SU-DHL-6 (cell line): Measurements from ENCODE around the gene LRIT1.

Experiments used
- H2AFZ ChIP-seq: fragments of 200-600 bp; sonication (generic); 2 replicates; pipeline ENCODE4 v1.6.1; 2014; ENCODE audit warnings: low read depth, mild to moderate bottlenecking, moderate library complexity, mixed read lengths, antibody characterized with exemption, low read length; ENCODE audit not compliant: severe bottlenecking
- H3F3A ChIP-seq: fragments of 200-600 bp; shearing (Covaris generic); 2 replicates; pipeline ENCODE4 v1.6.0; 2016; ENCODE audit warnings: antibody characterized with exemption, mild to moderate bottlenecking; ENCODE audit not compliant: insufficient read depth
- H3K27ac ChIP-seq: fragments of 200-600 bp; sonication (generic); 2 replicates; pipeline ENCODE4 v1.5.1; 2016; ENCODE audit warnings: low read depth, mild to moderate bottlenecking, low read length, moderate library complexity, mixed read lengths
- H3K27me3 ChIP-seq: fragments of 200-600 bp; sonication (generic), shearing (Covaris generic); 2 replicates; pipeline ENCODE4 v1.6.0; 2014; ENCODE audit warnings: mild to moderate bottlenecking, low read length
- H3K36me3 ChIP-seq: fragments of 200-600 bp; sonication (generic); 2 replicates; pipeline ENCODE4 v1.6.1; 2014; ENCODE audit warnings: mild to moderate bottlenecking, low read length, mixed read lengths
- H3K4me2 ChIP-seq: fragments of 300-600, 200-600 bp; shearing (Covaris generic), sonication (generic); 2 replicates; pipeline ENCODE4 v1.6.0; 2014; ENCODE audit warnings: low read length, low read depth, mild to moderate bottlenecking; ENCODE audit not compliant: poor library complexity, severe bottlenecking
- H3K4me3 ChIP-seq: fragments of 200-600 bp; sonication (generic); 2 replicates; pipeline ENCODE4 v1.5.1; 2014; ENCODE audit warnings: antibody characterized with exemption, low read length, mild to moderate bottlenecking, mixed read lengths; ENCODE audit not compliant: insufficient read depth, poor library complexity, severe bottlenecking
- H3K79me2 ChIP-seq: fragments of 200-600 bp; sonication (generic); 2 replicates; pipeline ENCODE4 v1.6.1; 2014; ENCODE audit warnings: mild to moderate bottlenecking, low read length, moderate library complexity; ENCODE audit not compliant: insufficient read depth
- H3K9ac ChIP-seq: fragments of 200-600 bp; sonication (generic); 2 replicates; pipeline ENCODE4 v1.7.0; 2014; ENCODE audit warnings: mild to moderate bottlenecking, low read length
- H3K9me2 ChIP-seq: fragments of 200-600 bp; sonication (generic); replicated peaks from 2 replicates; pipeline ENCODE4 v1.6.1; 2014; ENCODE audit warnings: low read length; ENCODE audit not compliant: insufficient read depth
- H3K9me3 ChIP-seq: fragments of 200-600 bp; sonication (generic); 2 replicates; pipeline ENCODE4 v1.6.1; 2014; ENCODE audit warnings: low read length, mixed read lengths; ENCODE audit not compliant: insufficient read depth
- H4K20me1 ChIP-seq: fragments of 200-600 bp; sonication (generic); 2 replicates; pipeline ENCODE4 v1.6.1; 2014; ENCODE audit warnings: low read depth, mild to moderate bottlenecking, antibody characterized with exemption, low read length, moderate library complexity, mixed read lengths
- EZH2phosphoT487 ChIP-seq: fragments of 200-600 bp; sonication (generic), shearing (Covaris generic); conservative IDR thresholded peaks from 2 replicates; pipeline ENCODE4 v1.6.1; 2018; ENCODE audit warnings: mild to moderate bottlenecking, antibody characterized with exemption, low read length, moderate library complexity, mixed read lengths
- TF ChIP-seq, protein P1 (sequence below): fragments of 200-600 bp; sonication (generic); IDR thresholded peaks from one replicate; pipeline ENCODE4 v1.5.1; 2017; ENCODE audit warnings: antibody characterized with exemption, mild to moderate bottlenecking, low read length, moderate library complexity; ENCODE audit not compliant: insufficient read depth, poor library complexity, severe bottlenecking

The LRIT1 gene, protein sequence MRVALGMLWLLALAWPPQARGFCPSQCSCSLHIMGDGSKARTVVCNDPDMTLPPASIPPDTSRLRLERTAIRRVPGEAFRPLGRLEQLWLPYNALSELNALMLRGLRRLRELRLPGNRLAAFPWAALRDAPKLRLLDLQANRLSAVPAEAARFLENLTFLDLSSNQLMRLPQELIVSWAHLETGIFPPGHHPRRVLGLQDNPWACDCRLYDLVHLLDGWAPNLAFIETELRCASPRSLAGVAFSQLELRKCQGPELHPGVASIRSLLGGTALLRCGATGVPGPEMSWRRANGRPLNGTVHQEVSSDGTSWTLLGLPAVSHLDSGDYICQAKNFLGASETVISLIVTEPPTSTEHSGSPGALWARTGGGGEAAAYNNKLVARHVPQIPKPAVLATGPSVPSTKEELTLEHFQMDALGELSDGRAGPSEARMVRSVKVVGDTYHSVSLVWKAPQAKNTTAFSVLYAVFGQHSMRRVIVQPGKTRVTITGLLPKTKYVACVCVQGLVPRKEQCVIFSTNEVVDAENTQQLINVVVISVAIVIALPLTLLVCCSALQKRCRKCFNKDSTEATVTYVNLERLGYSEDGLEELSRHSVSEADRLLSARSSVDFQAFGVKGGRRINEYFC

DNA sequence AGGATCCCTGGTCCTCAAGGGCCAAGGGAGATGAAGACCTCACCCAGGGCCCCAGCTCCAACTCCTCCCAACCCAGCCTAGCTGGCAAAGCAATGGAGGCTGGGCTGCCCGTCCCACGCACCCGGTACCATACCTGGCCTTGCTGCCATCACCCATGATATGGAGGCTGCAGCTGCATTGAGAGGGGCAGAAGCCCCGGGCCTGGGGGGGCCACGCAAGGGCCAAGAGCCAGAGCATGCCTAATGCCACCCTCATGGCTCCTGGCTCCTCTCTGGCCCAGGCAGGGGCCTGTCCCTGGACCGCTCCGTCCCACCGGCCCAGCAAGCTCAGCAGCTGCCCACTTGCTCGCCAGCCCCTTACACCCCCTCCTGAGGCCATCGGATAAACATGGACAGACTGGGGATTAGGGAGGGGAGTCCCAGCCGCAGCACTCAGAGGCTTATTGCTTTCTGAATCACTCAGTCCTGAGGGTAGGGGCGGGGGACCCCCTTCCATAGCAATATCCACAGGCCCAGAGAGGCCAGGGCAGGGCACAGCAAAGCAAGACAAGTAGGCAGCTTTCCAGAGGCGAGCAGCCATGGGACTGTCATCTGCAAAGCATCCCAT, at the start of gene LRIT1:
Gene LRIT1 (minus strand): TSS at position 362 of the 606 bp plus-strand sequence. CDS start 107 bp downstream, at position 255.
- Histone ChIP-seq H3K9me2 (no peaks in the 10 kb centered on the region), H3K4me2 (no peak within 1 kb of the TSS), H3K79me2 (no peaks in the 10 kb centered on the region), H4K20me1 (no peaks in the 10 kb centered on the region), H3K9me3 (no peaks in the 10 kb centered on the region), H3K27ac (no peak within 1 kb of the TSS), H2AFZ (no peak within 1 kb of the TSS), H3K27me3 (no peaks in the 10 kb centered on the region), H3K4me3 (no peak within 1 kb of the TSS), H3K36me3 (no peaks in the 10 kb centered on the region), H3K9ac (no peak within 1 kb of the TSS), H3F3A (no peaks in the 10 kb centered on the region)
- TF ChIP-seq EZH2phosphoT487: no peak
- TF ChIP-seq, protein P1, sequence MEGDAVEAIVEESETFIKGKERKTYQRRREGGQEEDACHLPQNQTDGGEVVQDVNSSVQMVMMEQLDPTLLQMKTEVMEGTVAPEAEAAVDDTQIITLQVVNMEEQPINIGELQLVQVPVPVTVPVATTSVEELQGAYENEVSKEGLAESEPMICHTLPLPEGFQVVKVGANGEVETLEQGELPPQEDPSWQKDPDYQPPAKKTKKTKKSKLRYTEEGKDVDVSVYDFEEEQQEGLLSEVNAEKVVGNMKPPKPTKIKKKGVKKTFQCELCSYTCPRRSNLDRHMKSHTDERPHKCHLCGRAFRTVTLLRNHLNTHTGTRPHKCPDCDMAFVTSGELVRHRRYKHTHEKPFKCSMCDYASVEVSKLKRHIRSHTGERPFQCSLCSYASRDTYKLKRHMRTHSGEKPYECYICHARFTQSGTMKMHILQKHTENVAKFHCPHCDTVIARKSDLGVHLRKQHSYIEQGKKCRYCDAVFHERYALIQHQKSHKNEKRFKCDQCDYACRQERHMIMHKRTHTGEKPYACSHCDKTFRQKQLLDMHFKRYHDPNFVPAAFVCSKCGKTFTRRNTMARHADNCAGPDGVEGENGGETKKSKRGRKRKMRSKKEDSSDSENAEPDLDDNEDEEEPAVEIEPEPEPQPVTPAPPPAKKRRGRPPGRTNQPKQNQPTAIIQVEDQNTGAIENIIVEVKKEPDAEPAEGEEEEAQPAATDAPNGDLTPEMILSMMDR: no peak

GRCh38 chr10:84290235-84290634, 48.9 kb upstream of the LRIT1 start:
- no peaks in the 10 kb centered on the region for H4K20me1 ChIP-seq
- no peaks in the 10 kb centered on the region for H3K79me2 ChIP-seq
- H3F3A ChIP-seq: no peaks in the 10 kb centered on the region

DNA sequence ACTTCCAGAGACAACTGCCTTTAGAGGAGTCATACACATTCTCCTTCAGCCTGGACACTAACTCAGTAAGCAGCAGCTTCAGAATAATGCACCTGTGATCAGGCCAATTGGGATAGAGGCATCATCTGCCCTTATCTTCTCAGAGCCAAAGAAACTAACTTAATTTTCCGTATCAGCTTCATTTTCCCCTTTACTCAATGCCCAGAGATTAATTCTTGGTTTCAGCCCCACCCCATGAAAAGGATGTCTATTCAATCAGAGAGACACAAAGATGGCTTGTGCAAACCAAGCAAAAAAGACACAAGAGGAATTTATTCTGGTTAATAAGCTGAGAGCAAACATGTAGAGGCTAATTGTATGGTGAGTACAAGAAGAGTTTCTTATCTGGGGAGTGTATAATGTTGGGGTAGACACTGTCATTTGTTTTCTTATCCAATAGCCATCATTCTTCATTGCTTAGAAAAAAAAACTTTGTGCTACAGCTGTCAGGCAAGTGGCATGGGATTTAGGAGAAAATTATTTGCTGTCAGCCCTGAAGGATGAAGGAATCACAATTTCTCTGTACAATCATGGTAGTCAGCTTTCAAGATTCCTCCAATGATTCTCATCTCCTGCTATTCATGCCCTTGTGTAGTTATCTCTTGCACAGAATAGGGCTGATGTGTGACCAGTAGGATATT, 48.3 kb upstream of the LRIT1 start:
- H3K9me2 ChIP-seq: no peaks in the 10 kb centered on the region
- no peak overlapping the region for H3K4me3 ChIP-seq

More at GRCh38 chr10:84290235-84290634, 48.9 kb upstream of the LRIT1 start:
- Histone ChIP-seq H3K9ac (no peak overlapping the region), H3K27me3 (no peaks in the 10 kb centered on the region; the same call in 1 of the 2 replicates), H3K9me3 (no peaks in the 10 kb centered on the region), H3K4me3 (no peak overlapping the region), H2AFZ (no peak overlapping the region), H3K36me3 (no peaks in the 10 kb centered on the region), H3K4me2 (no peak overlapping the region), H3K9me2 (no peaks in the 10 kb centered on the region), H3K27ac (no peak overlapping the region)
- TF ChIP-seq, protein P1: no peak
- no peak for TF ChIP-seq EZH2phosphoT487

More for the DNA sequence above, 48.3 kb upstream of the LRIT1 start:
- Histone ChIP-seq H2AFZ (no peak overlapping the region), H3K36me3 (no peaks in the 10 kb centered on the region), H3K9ac (no peak overlapping the region), H3K9me3 (no peaks in the 10 kb centered on the region), H3F3A (no peaks in the 10 kb centered on the region), H3K79me2 (no peaks in the 10 kb centered on the region), H3K27ac (no peak overlapping the region), H4K20me1 (no peaks in the 10 kb centered on the region), H3K4me2 (no peak overlapping the region), H3K27me3 (no peaks in the 10 kb centered on the region; the same call in 1 of the 2 replicates)
- TF ChIP-seq, protein P1: no peak
- no peak for TF ChIP-seq EZH2phosphoT487
